ENCODE results near the gene MYBPC3. TPM values are rescaled to one million over a fixed set of nuclear protein-coding genes. Genes with fewer than 3 reads are reported as not detected.

Gene MYBPC3
- not detected for total RNA-seq

DNA sequence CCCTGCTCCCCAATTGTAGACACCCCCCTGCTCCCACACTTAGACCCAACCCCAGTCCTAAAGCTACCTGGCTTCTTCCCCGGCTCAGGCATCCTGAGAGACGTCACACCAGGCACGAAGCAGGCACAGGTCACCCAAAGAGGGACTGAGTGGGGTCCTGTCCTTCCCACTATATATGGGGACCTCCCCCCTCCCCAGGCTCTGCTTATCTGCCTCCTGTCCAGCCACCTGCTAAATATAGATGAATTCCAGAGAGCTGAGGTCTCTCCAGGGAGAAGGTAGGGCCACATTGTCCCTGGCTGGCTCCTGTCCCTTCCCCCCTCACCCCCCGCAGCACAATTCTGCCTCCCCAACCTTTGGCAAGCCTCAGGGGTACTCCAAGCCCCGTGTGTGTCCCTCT is at the start of gene MYBPC3:
Gene MYBPC3 (minus strand): TSS at position 147 of the 400 bp plus-strand sequence. CDS start 55 bp downstream, at position 92.
- no peak for DNase-seq (ENCODE audit: low spot score)
- TF ChIP-seq, protein P1, sequence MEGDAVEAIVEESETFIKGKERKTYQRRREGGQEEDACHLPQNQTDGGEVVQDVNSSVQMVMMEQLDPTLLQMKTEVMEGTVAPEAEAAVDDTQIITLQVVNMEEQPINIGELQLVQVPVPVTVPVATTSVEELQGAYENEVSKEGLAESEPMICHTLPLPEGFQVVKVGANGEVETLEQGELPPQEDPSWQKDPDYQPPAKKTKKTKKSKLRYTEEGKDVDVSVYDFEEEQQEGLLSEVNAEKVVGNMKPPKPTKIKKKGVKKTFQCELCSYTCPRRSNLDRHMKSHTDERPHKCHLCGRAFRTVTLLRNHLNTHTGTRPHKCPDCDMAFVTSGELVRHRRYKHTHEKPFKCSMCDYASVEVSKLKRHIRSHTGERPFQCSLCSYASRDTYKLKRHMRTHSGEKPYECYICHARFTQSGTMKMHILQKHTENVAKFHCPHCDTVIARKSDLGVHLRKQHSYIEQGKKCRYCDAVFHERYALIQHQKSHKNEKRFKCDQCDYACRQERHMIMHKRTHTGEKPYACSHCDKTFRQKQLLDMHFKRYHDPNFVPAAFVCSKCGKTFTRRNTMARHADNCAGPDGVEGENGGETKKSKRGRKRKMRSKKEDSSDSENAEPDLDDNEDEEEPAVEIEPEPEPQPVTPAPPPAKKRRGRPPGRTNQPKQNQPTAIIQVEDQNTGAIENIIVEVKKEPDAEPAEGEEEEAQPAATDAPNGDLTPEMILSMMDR (IDR thresholded peaks at IDR 0.05): no peak
- Histone ChIP-seq H3K9me3 (no peaks in the 10 kb centered on the region), H3K27ac (no peak within 1 kb of the TSS), H3K27me3 (replicated peaks; ENCODE audit: insufficient read depth) (no peaks in the 10 kb centered on the region), H3K36me3 (no peaks in the 10 kb centered on the region), H3K4me3 (no peak within 1 kb of the TSS), H3K4me1 (ENCODE audit: control insufficient read depth in 1 of 2, low read depth in 2 of 2) (peaks cover 0 to 5% of the 10 kb centered on the region in 2 donors)
- no peak for ATAC-seq (ENCODE audit: insufficient number of reproducible peaks, low FRiP score, low read depth)

DNA sequence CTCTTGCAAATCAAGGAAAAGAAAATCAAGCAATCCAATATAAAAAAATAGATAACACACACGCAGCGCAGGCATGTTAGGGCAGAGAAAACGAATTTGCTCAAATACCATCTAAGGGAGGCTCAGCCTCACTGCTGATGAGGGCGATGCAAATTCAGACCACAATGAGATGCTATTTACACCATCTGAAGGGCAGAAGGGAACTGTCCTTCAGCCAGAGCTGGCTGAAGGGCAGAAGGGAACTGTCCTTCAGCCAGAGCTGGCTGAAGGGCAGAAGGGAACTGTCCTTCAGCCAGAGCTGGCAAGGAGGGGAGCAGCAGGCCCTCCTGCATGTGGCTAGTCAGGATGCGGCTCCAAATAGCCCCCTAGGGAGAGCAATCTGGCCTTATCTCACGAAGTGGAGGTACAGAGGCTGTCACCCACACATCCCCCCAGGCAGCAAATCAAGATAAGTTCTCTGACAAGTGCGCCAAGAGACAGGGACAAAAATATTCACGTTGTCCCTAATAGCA is 48.3 kb upstream of the MYBPC3 start:
- DNase-seq (ENCODE audit: low spot score) (no peak), ATAC-seq (ENCODE audit: insufficient number of reproducible peaks, low FRiP score, low read depth) (no peak)
- Histone ChIP-seq H3K4me1 (ENCODE audit: control insufficient read depth in 1 of 2, low read depth in 2 of 2) (peaks cover 12 to 16% of the 10 kb centered on the region in 2 donors), H3K9me3 (no peaks in the 10 kb centered on the region), H3K27ac (peak overlapping the region; percentile 69 to 84), H3K36me3 (no peaks in the 10 kb centered on the region), H3K4me3 (peak overlapping the region; percentile 84), H3K27me3 (replicated peaks; ENCODE audit: insufficient read depth) (no peaks in the 10 kb centered on the region)
- TF ChIP-seq, protein P1 (IDR thresholded peaks at IDR 0.05): no peak

DNA sequence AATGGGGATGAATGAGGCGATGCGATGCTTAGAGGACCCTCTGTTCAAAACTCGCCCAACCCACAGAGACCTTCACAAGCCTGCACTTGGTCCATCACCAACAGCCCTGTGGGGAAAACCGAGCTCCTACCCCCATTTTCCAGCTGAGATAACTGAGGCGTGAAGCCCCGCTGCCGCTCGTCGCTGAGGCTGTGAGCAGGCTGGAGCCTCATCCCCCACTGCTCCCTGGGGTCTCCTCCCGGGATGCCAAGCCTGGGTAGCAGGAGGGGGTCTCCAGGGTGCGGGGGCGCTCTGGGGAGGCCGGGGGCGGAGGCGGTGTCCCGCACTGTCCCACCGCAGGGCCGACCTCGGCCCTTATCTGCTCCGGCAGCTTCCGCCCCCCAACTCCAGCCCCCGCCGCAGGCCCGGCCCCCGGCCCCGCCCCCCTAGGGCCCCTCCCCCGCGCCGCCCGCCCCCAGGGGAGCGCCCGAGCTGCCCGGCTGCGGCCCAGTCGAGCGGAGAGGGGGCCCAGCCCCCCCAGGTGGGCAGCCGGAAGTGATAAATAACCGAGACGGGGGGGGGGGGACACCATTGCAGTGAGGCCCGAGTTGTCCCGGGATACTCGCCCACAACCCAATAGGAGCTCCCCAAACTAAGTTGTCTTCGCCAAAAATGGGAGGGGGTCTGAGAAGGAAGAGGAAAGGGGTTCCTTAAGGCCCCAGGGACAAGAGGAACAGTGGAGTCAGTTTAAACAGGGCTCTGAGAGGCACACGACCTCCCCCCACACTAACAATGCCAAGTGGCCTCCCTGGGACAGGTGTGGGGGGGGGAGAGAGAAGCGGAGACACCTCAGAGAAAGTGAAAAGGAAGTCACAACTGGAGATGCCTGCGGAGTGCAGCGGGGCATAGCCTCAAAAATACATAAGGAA is 47.6 kb upstream of the MYBPC3 start:
- H3K4me3 ChIP-seq: peak overlapping the region; percentile 84
- peak overlapping the region; percentile 69 to 84 for H3K27ac ChIP-seq
- ATAC-seq (ENCODE audit: insufficient number of reproducible peaks, low FRiP score, low read depth) (peak; percentile 41), DNase-seq (ENCODE audit: low spot score) (no peak)
- H3K36me3 ChIP-seq: no peaks in the 10 kb centered on the region
- H3K4me1 ChIP-seq (ENCODE audit: control insufficient read depth in 1 of 2, low read depth in 2 of 2): peaks cover 12 to 16% of the 10 kb centered on the region in 2 donors
- TF ChIP-seq, protein P1 (IDR thresholded peaks at IDR 0.05): no peak
- no peaks in the 10 kb centered on the region for H3K27me3 ChIP-seq (replicated peaks; ENCODE audit: insufficient read depth)
- H3K9me3 ChIP-seq: no peaks in the 10 kb centered on the region

DNA sequence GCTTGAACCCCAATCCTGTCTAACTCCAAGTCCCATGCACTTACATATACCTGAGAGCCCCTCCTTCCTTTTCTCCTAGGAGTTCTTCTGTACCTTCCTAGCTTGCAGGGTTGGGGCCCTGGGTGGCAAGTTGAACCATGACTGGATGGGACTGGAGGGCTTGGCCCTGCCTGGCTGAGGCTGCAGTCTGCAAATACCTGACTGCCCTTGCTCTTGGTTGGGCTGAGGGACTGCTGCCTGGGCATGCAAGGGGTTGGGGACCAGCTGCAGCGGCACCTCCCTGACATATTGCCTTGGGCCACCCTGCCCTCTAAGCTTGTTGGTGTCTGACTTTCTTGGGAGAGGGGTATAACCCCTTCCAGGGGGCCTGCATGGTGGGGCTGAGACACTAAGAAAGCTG is 46.0 kb upstream of the MYBPC3 start:
- TF ChIP-seq, protein P1 (IDR thresholded peaks at IDR 0.05): no peak
- Histone ChIP-seq H3K36me3 (no peaks in the 10 kb centered on the region), H3K27me3 (replicated peaks; ENCODE audit: insufficient read depth) (no peaks in the 10 kb centered on the region), H3K4me1 (ENCODE audit: control insufficient read depth in 1 of 2, low read depth in 2 of 2) (peaks cover 12 to 16% of the 10 kb centered on the region in 2 donors), H3K4me3 (no peak overlapping the region), H3K27ac (no peak overlapping the region), H3K9me3 (no peaks in the 10 kb centered on the region)
- DNase-seq (ENCODE audit: low spot score): no peak
- ATAC-seq (ENCODE audit: insufficient number of reproducible peaks, low FRiP score, low read depth): no peak

DNA sequence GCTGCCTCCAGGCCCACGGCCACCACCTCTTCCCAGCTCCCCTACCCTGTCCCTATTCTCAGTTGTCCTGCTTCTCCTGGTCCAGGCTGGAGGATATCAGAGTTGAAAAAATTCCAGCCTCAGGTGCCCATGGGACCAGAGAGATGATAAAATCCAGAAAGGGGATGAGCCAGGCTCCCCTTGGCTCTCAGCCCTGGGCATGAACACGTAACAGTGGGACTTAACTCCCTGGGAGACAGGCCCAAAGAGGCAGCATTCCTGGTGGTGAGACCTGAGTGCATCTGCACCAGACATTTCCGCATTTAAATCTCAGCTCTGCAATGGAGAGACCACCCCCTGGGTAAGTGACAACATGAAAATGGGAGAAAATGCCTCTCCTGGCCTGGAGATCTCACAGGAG is 45.5 kb upstream of the MYBPC3 start:
- Histone ChIP-seq H3K27ac (no peak overlapping the region), H3K9me3 (no peaks in the 10 kb centered on the region), H3K27me3 (replicated peaks; ENCODE audit: insufficient read depth) (no peaks in the 10 kb centered on the region), H3K36me3 (no peaks in the 10 kb centered on the region), H3K4me3 (no peak overlapping the region), H3K4me1 (ENCODE audit: control insufficient read depth in 1 of 2, low read depth in 2 of 2) (peaks cover 12 to 16% of the 10 kb centered on the region in 2 donors)
- TF ChIP-seq, protein P1 (IDR thresholded peaks at IDR 0.05): no peak
- ATAC-seq (ENCODE audit: insufficient number of reproducible peaks, low FRiP score, low read depth): no peak
- no peak for DNase-seq (ENCODE audit: low spot score)
